ENCODE measurements around the gene MFAP1. TPM values are rescaled to one million over a fixed set of nuclear protein-coding genes. Genes with fewer than 3 reads are reported as not detected.

The MFAP1 gene
- total RNA-seq, 1 experiment from 2014 or later = 44.7 TPM

DNA sequence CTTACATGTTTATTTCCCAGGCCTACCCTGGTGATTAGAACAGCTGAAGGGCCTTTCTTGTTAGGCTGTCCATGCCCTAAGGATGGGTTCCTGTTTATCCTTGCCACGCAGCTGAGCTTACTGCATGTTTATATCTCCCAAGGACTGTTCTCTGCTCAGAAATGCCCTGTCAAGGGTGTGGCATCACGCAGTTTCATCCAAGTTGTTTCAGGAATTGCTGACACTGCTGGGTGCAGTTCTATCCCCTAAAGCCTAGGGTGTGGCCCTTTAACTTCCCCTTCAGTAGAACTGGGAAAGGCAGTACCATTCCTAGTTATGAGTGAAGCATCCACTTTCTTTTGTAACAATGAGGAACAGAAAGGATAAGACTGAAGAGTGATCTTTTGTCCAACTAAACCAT, 52.7 kb downstream of the MFAP1 start:
- Mint-ChIP-seq H3K27me3 (ENCODE audit: low read depth) (no peaks in the 10 kb centered on the region; the same call in 1 of the 2 replicates), H3K27ac (no peak overlapping the region), H3K36me3 (ENCODE audit: insufficient read depth in 1 of 3, low read depth in 3 of 3) (peaks cover 42 to 78% (median 59%) of the 10 kb centered on the region in 3 experiments; a peak in 6 of 7 replicates), H3K4me1 (peaks cover 12% of the 10 kb centered on the region in 2 experiments), H3K9me3 (no peaks in the 10 kb centered on the region), H3K4me3 (no peak overlapping the region)
- Histone ChIP-seq H2BK12ac (ENCODE audit: insufficient read length, low read depth, low read length) (no peak overlapping the region), H3K27me3 (ENCODE audit: insufficient read depth, low read length) (no peaks in the 10 kb centered on the region), H3K79me1 (ENCODE audit: insufficient read depth, low read depth, low read length, poor library complexity, severe bottlenecking) (no peaks in the 10 kb centered on the region), H2AFZ (ENCODE audit: low read length) (no peak overlapping the region), H2AK5ac (ENCODE audit: insufficient read length, low read length) (no peak overlapping the region), H3K79me2 (ENCODE audit: insufficient read depth, low read length) (no peaks in the 10 kb centered on the region), H3K4me1 (ENCODE audit: insufficient read depth, low read length) (no peaks in the 10 kb centered on the region; the same call in 1 of the 2 replicates), H3K4ac (ENCODE audit: low read depth, low read length) (no peak overlapping the region), H4K8ac (replicated peaks; ENCODE audit: insufficient read length, low read depth, low read length) (no peak overlapping the region), H3K23ac (ENCODE audit: insufficient read length, low read depth, low read length) (no peak overlapping the region), H2BK5ac (ENCODE audit: insufficient read length, low read length) (no peak overlapping the region), H3T11ph (ENCODE audit: low read length) (no peak overlapping the region), H4K91ac (ENCODE audit: insufficient read length, low read depth, low read length) (no peak overlapping the region), H3K9ac (ENCODE audit: extremely low read depth, insufficient read length, low read length) (no peak overlapping the region), H2BK120ac (ENCODE audit: low read depth, low read length, poor library complexity, severe bottlenecking) (no peak overlapping the region), H3K23me2 (ENCODE audit: insufficient read length, low read depth, low read length, poor library complexity, severe bottlenecking) (peaks cover 9% of the 10 kb centered on the region), H3K9me3 (ENCODE audit: control insufficient read depth, low read depth, low read length) (no peaks in the 10 kb centered on the region), H3K4me2 (ENCODE audit: insufficient read depth, insufficient read length, low read length) (no peak overlapping the region), H4K20me1 (ENCODE audit: control insufficient read depth, insufficient read depth, insufficient read length) (no peaks in the 10 kb centered on the region), H3K56ac (ENCODE audit: insufficient read length, low read depth, low read length) (no peak overlapping the region), H2BK15ac (ENCODE audit: low read depth, low read length) (no peak overlapping the region), H3K14ac (ENCODE audit: insufficient read depth, low read length) (no peak overlapping the region), H4K5ac (ENCODE audit: insufficient read length, low read depth, low read length) (no peak overlapping the region), H3K27ac (ENCODE audit: insufficient read length, low read depth, low read length) (no peak overlapping the region), H2BK20ac (ENCODE audit: low read depth, low read length, poor library complexity, severe bottlenecking) (no peak overlapping the region), H3K18ac (ENCODE audit: insufficient read length, low read depth, low read length) (no peak overlapping the region)
- no peak for DNase-seq
- no CpG with 5 or more reads among the region's 2 CpGs for WGBS (ENCODE audit: extremely low coverage, insufficient read length, low lambda C conversion rate)
- TF ChIP-seq, protein P1, sequence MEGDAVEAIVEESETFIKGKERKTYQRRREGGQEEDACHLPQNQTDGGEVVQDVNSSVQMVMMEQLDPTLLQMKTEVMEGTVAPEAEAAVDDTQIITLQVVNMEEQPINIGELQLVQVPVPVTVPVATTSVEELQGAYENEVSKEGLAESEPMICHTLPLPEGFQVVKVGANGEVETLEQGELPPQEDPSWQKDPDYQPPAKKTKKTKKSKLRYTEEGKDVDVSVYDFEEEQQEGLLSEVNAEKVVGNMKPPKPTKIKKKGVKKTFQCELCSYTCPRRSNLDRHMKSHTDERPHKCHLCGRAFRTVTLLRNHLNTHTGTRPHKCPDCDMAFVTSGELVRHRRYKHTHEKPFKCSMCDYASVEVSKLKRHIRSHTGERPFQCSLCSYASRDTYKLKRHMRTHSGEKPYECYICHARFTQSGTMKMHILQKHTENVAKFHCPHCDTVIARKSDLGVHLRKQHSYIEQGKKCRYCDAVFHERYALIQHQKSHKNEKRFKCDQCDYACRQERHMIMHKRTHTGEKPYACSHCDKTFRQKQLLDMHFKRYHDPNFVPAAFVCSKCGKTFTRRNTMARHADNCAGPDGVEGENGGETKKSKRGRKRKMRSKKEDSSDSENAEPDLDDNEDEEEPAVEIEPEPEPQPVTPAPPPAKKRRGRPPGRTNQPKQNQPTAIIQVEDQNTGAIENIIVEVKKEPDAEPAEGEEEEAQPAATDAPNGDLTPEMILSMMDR (conservative IDR thresholded peaks at IDR 0.05) = no peak

Data from H9 (cell line).